Muscle layer of duodenum (tissue), 2 donors: ENCODE data around the gene HMG20A.

Experiments used
- H3K27ac ChIP-seq: one replicate; pipeline ENCODE4 v1.7.0; 2013; ENCODE audit warnings: mild to moderate bottlenecking, low read length
- H3K27me3 ChIP-seq: one replicate; pipeline ENCODE4 v1.7.0; 2013; ENCODE audit warnings: low read depth, mild to moderate bottlenecking, control low read depth, low read length
- H3K36me3 ChIP-seq, 2 donors: one replicate each; pipeline ENCODE4 v1.7.0; 2013; ENCODE audit warnings: low read length in 2 of 2, control low read depth in 1 of 2, mild to moderate bottlenecking in 1 of 2; ENCODE audit not compliant: insufficient read depth in 2 of 2, control insufficient read depth in 1 of 2
- H3K4me1 ChIP-seq, 2 donors: one replicate each; pipeline ENCODE4 v1.7.0; 2013; ENCODE audit warnings: low read length in 2 of 2, mild to moderate bottlenecking in 2 of 2, control low read depth in 1 of 2, moderate library complexity in 1 of 2; ENCODE audit not compliant: insufficient read depth in 2 of 2, control insufficient read depth in 1 of 2
- H3K4me3 ChIP-seq, 2 donors: one replicate each; pipeline ENCODE4 v1.7.0; 2013; ENCODE audit warnings: low read length in 2 of 2, low read depth in 1 of 2, mild to moderate bottlenecking in 1 of 2
- H3K9me3 ChIP-seq, 2 donors: one replicate each; pipeline ENCODE4 v1.7.0; 2013; ENCODE audit warnings: low read length in 2 of 2, control low read depth in 1 of 2, mild to moderate bottlenecking in 1 of 2; ENCODE audit not compliant: control insufficient read depth in 1 of 2
- donor health status: healthy.

Gene HMG20A

DNA sequence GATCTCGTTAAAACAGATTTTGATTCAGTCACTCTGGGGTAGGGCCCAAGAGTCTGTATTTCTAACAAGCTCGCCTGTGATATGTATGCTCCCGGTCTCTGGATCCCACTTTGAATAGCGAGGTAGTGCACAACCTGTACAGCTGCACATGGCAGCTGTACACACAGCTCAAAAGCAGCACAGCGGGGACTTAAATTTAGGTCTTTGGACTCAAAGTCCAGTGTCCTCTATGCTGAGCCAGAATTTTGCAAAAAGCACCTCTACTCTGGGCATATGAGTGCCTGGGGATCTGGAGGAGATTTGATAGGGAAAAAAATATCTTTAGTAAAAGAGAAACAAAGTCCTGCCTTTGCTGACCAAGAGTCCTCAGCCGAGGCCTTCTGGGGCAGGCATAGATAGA is 83.1 kb downstream of the HMG20A start:
- Histone ChIP-seq H3K4me1 (peaks cover 31 to 42% of the 10 kb centered on the region in 2 donors), H3K9me3 (no peaks in the 10 kb centered on the region), H3K4me3 (no peak overlapping the region), H3K27me3 (no peaks in the 10 kb centered on the region), H3K36me3 (peaks cover 0 to 4% of the 10 kb centered on the region in 2 donors), H3K27ac (no peak overlapping the region)

DNA sequence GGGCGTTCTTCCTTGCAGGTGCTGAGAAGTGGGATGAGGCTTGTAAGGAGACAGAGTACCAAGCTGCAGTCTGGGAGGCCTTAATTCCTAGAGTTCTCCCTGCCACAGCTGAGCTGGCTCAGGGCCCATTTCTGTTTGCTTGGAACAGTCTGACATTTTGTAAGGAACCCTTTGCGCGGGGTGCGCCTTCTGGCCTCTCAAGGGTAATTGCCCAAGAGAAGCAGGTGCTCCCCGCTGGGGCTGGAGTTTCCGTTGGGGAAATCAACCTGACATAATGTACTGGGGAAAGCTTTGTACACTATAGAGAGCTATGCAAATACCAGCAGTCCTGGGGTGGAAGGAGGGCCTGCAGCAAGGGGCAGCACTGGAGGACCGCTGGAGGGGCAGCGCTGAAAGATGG is 83.6 kb downstream of the HMG20A start:
- H3K27me3 ChIP-seq = no peaks in the 10 kb centered on the region
- no peaks in the 10 kb centered on the region for H3K9me3 ChIP-seq
- H3K4me3 ChIP-seq = no peak overlapping the region
- peaks cover 34 to 43% of the 10 kb centered on the region in 2 donors for H3K4me1 ChIP-seq
- peaks cover 0 to 4% of the 10 kb centered on the region in 2 donors for H3K36me3 ChIP-seq
- no peak overlapping the region for H3K27ac ChIP-seq

DNA sequence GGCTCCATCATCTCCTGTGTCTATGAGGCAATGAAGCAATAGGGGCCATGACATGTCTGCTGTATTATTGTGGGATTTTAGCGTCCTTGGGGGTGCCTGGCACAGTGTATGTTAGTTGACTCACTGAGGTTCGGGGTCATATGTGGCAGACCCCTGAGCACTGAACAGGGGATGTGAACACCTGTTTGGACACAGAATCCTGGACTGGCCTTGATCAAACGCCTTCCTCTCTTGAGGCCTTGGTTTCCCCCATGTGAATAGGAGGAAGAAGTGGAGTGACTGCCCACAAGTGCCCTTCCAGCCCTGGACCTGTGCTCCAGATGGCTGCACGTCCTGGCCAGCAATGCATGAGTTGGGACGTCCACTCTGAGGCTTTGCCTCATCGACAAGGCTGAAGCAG is 84.2 kb downstream of the HMG20A start:
- H3K27me3 ChIP-seq = no peaks in the 10 kb centered on the region
- peaks cover 34 to 44% of the 10 kb centered on the region in 2 donors for H3K4me1 ChIP-seq
- peaks cover 0 to 4% of the 10 kb centered on the region in 2 donors for H3K36me3 ChIP-seq
- no peak overlapping the region for H3K27ac ChIP-seq
- H3K9me3 ChIP-seq = no peaks in the 10 kb centered on the region
- H3K4me3 ChIP-seq = no peak overlapping the region

DNA sequence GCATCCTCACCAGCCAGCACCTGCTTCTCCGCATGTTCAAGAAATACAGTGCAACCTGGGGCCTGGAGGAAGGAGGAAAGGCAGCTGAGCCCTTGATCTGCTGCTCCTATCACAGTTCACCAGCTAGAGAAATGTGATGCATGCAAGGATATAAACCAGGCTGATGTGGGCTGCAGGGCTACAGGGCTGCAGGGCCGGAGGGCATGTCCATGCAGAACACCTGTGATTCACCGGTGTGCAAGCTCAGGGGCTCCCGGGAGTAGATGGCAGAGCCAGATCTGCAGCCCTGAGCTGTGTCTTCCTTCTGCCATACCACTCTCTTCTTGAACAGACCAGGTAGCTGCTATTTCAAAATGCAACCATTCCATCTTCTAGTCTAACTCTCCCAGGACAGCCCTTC is 84.9 kb downstream of the HMG20A start:
- Histone ChIP-seq H3K4me3 (no peak overlapping the region), H3K27me3 (no peaks in the 10 kb centered on the region), H3K36me3 (peaks cover 0 to 4% of the 10 kb centered on the region in 2 donors), H3K9me3 (no peaks in the 10 kb centered on the region), H3K27ac (no peak overlapping the region), H3K4me1 (peaks cover 34 to 47% of the 10 kb centered on the region in 2 donors)

DNA sequence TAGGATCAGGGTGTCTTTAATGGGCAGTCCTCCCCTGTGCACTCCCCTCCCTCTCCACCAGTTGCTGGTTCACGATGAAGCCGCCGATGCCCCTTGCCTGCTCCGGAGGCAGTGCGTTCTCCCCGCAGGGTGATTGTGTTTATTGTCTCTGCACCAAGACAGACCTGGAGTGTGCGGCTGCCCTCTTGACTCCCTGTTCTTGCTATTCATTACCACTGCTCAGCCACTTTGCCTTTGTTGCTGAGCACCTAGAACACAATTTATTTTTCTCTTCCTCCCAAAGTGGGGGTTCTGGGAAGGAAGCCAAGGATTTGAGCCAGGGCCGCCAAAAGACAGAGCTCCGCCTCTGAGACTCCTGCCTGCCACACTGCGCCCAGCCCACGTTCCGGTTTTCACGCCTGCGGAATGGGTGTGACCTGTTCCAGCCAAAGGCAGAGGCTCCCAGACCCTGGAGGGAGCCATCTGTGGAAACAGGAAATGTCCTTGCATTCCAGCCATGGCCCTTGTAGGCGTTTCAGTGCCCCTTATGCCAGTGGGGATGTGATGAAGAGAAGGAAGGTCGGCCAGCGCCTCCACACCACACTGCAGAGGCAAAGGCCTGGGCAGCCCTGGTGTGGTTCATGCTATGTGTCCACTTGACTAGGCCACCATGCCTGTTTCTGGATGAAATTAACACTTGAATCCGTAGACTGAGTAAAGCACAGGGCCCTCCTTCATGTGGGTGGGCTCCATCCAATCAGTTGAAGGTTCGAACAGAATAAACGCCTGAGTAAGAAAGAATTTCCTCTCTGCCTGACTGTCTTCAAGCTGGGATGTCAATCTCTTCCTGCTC is 85.8 kb downstream of the HMG20A start:
- peaks cover 34 to 47% of the 10 kb centered on the region in 2 donors for H3K4me1 ChIP-seq
- H3K4me3 ChIP-seq = peak overlapping the region in 1 of 2 donors; percentile 33
- no peaks in the 10 kb centered on the region for H3K27me3 ChIP-seq
- peak overlapping the region; percentile 72 for H3K27ac ChIP-seq
- H3K36me3 ChIP-seq = peaks cover 0 to 4% of the 10 kb centered on the region in 2 donors
- H3K9me3 ChIP-seq = no peaks in the 10 kb centered on the region

DNA sequence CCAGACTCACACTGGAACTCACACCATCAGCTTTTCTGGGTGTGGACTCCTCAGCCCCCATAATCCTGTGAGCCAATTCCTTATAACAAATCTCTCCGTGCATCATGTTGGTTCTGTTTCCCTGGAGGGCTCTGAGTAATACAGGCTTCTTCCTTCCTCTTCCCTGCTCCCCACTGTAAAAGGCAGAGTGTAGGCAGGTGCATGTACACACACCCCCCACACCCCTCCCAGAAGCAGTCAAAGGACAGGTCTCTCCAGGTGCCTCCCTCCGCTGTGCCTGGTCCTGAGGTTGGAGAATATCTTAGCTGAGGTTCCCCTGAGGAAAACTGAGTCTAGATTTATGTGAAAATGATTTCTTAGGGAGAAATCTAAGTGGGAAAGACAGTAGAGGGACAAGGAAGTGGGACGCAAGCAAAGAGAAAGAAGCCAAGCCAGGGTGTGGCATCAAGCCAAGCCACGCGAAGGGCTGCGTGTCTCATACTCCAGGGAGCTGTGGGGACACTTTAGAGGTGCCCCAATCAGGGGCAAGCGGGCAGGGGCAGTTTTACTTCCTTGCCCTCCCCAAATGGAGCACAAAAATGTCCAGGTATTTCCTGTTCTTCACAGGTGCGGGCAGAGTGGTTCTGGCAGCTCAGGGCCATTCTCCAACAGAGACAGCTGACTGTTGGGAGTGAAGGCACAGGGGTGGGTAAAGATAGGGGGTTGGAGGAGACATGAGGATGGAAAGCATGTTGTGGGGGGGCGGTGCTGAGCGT is 86.6 kb downstream of the HMG20A start:
- Histone ChIP-seq H3K27me3 (no peaks in the 10 kb centered on the region), H3K4me1 (peaks cover 34 to 47% of the 10 kb centered on the region in 2 donors), H3K4me3 (peak overlapping the region; percentile 31 to 33), H3K9me3 (no peaks in the 10 kb centered on the region), H3K36me3 (peaks cover 0 to 4% of the 10 kb centered on the region in 2 donors), H3K27ac (peak overlapping the region; percentile 72)

DNA sequence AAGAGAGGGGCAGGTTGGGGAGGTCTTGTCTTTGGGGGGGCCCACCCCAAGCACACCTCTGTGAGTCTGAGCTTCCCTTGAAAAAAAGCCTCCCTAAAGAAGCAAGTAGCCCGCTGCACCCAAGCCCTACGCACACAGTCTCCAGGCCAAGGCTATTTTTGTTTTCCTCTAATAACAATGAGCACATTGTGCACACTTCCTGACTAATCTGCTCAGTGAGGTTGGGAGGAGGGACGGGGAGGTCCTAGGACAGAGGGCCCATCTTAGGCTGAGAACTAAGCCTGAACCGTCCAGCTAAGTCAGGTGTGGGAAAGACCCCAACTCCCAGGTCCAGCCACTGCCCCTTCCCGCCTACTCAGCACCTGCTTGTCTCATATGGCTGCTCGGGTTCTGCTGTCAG is 87.2 kb downstream of the HMG20A start:
- no peaks in the 10 kb centered on the region for H3K9me3 ChIP-seq
- no peaks in the 10 kb centered on the region for H3K27me3 ChIP-seq
- peak overlapping the region; percentile 72 for H3K27ac ChIP-seq
- H3K4me1 ChIP-seq = peaks cover 34 to 47% of the 10 kb centered on the region in 2 donors
- H3K4me3 ChIP-seq = peak overlapping the region in 1 of 2 donors; percentile 31
- H3K36me3 ChIP-seq = peaks cover 0 to 4% of the 10 kb centered on the region in 2 donors

DNA sequence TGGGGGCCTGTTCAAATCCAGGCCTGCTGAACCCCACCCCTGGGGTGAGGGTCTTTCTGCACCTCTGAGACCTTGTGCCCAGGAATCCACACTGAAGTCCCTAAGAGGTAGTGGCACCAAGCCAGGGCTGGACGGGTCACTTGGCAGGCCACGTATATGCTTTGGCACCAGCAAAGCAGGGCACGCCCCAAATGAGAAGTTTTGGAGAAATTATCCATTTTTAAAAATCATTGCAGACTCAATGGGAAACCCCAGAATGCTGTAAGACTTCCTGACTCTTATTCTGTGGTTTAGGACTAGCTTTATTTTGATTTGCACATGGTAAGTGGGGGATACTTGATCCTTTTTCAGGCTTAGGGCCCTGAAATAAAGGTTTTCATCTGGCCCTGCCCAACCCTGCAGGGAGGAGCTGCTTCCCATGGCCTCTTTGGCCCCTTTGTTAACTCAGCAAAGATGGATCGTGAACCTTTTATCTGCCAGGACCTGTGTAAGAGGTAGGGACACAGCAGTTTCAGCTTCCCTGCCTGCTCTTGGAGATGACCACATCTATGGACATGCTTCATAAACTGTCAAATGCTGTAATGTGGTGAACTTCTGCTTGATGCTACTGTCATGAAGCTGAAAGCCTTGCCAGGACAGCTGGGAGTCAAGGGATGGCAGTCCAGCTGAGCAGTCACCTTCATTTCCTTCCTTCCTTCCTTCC is 88.0 kb downstream of the HMG20A start:
- Histone ChIP-seq H3K27me3 (no peaks in the 10 kb centered on the region), H3K27ac (peak overlapping the region; percentile 72), H3K9me3 (no peaks in the 10 kb centered on the region), H3K4me3 (no peak overlapping the region), H3K36me3 (peaks cover 0 to 4% of the 10 kb centered on the region in 2 donors), H3K4me1 (peaks cover 34 to 47% of the 10 kb centered on the region in 2 donors)

DNA sequence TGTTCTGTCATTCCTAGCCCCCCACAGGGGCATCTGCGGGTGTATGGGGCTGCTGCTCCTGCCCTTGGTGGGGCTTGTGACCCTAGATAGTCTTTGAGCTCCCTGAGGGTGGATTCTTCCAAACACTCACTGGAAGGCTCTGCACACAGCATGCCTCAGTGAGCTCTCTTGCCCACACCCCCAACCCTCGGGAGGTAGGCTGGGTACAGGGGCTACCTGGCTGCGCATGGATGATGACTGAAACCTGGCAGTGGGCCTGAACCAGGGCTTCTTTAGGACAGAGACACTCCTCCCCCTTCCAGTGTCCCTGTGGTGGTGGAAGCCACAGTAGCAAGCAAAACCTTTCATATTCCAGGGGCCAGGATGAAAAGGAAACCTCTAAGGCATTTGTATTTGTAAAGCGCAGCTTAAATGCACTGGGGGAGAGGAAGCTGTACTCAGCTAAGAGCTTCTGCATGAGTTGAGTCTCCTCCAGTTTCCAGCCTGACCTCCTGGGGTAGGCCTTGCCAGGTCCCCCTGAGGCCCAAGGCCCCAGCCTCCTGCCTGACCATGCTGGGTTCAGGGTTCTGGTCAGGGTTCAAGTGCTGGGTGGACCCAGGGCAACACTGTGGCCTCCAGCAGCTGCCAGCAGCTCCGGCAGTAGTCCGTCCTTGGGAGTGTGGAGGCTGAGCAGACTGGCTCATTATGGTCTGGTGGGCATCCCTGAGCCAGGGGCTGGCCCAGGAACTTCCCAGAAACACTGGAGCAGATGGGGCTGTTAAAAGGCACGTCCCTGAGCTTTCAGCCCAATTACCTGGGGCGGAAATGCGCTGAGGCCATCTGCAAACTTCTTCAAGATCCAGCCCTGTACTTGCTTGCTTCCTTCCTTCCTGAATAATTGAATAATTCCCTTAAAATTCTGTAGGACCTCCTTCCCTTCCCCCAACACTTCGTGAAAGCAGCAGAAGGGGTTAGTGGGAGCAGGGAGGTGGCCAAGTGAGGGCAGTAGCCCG is 89.7 kb downstream of the HMG20A start:
- Histone ChIP-seq H3K27me3 (no peaks in the 10 kb centered on the region), H3K4me1 (peaks cover 34 to 43% of the 10 kb centered on the region in 2 donors), H3K36me3 (peaks cover 0 to 4% of the 10 kb centered on the region in 2 donors), H3K4me3 (no peak overlapping the region), H3K9me3 (no peaks in the 10 kb centered on the region), H3K27ac (no peak overlapping the region)

DNA sequence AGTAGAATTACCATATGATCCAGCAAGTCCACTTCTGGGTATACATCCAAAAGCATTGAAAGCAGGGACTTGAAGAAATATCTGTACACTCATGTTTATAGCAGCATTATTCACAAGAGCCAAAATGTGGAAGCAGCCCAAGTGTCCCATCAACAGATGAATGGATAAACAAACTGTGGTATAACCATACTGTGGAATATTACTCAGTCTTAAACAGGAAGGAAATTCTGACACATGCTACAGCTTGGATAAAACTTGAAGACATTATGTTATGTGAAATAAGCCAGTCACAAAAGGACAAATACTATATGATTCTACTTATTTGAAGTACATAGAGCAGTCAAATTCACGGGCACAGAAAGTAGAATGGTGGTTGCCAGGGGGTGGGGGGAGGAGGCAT is 91.2 kb downstream of the HMG20A start:
- no peak overlapping the region for H3K27ac ChIP-seq
- H3K4me3 ChIP-seq = no peak overlapping the region
- H3K4me1 ChIP-seq = peaks cover 21 to 28% of the 10 kb centered on the region in 2 donors
- H3K36me3 ChIP-seq = peaks cover 0 to 4% of the 10 kb centered on the region in 2 donors
- H3K9me3 ChIP-seq = no peaks in the 10 kb centered on the region
- H3K27me3 ChIP-seq = no peaks in the 10 kb centered on the region
